Hepatocyte (in vitro differentiated cells): ENCODE measurements around the gene SUMO3. TPM values are rescaled to one million over a fixed set of nuclear protein-coding genes. Genes with fewer than 3 reads are reported as not detected.

Experiments
- DNase-seq: peaks from one replicate; pipeline ENCODE4 v3.0.0-alpha.2; 2016; ENCODE audit warnings: low spot score
- H2AFZ ChIP-seq: fragments of 200-600 bp; sonication (generic); 2 replicates; pipeline ENCODE4 v1.6.0; 2016; ENCODE audit warnings: antibody characterized with exemption, mild to moderate bottlenecking
- H3K27ac ChIP-seq: fragments of 200-600 bp; sonication (generic); 2 replicates; pipeline ENCODE4 v1.5.1; 2016; ENCODE audit warnings: mild to moderate bottlenecking
- H3K27me3 ChIP-seq: fragments of 200-600 bp; sonication (generic); 2 replicates; pipeline ENCODE4 v1.6.1; 2016
- H3K36me3 ChIP-seq: fragments of 200-600 bp; sonication (generic); replicated peaks from 2 replicates; pipeline ENCODE4 v1.5.1; 2016; ENCODE audit warnings: low read depth; ENCODE audit not compliant: insufficient read depth
- H3K4me1 ChIP-seq: fragments of 200-600 bp; sonication (generic); 2 replicates; pipeline ENCODE4 v1.5.1; 2016; ENCODE audit warnings: mild to moderate bottlenecking, moderate library complexity; ENCODE audit not compliant: insufficient read depth
- H3K4me2 ChIP-seq: fragments of 200-600 bp; sonication (generic); 2 replicates; pipeline ENCODE4 v1.6.0; 2016
- H3K4me3 ChIP-seq: fragments of 200-600 bp; sonication (generic); 2 replicates; pipeline ENCODE4 v1.5.1; 2016; ENCODE audit warnings: mild to moderate bottlenecking
- H3K79me2 ChIP-seq: fragments of 200-600 bp; sonication (generic); 2 replicates; pipeline ENCODE4 v1.6.0; 2017; ENCODE audit warnings: mild to moderate bottlenecking
- H3K9me2 ChIP-seq: fragments of 200-600 bp; sonication (generic); replicated peaks from 2 replicates; pipeline ENCODE4 v1.6.0; 2017; ENCODE audit warnings: mild to moderate bottlenecking; ENCODE audit not compliant: insufficient read depth
- H3K9me3 ChIP-seq: fragments of 200-600 bp; sonication (generic); 2 replicates; pipeline ENCODE4 v1.5.1; 2016; ENCODE audit warnings: low read depth, mild to moderate bottlenecking
- H4K20me1 ChIP-seq: fragments of 200-600 bp; sonication (generic); 2 replicates; pipeline ENCODE4 v1.6.0; 2016; ENCODE audit warnings: mild to moderate bottlenecking; ENCODE audit not compliant: insufficient read depth, poor library complexity, severe bottlenecking
- EZH2 ChIP-seq: fragments of 200-600 bp; sonication (generic); IDR thresholded peaks from 2 replicates; pipeline ENCODE4 v1.6.1; 2016; ENCODE audit warnings: antibody characterized with exemption, mild to moderate bottlenecking, borderline replicate concordance
- EZH2phosphoT487 ChIP-seq: fragments of 200-600 bp; sonication (generic); IDR thresholded peaks from one replicate; pipeline ENCODE4 v1.6.1; 2018; ENCODE audit warnings: antibody characterized with exemption, mild to moderate bottlenecking, low read depth, moderate library complexity; ENCODE audit not compliant: unreplicated experiment, severe bottlenecking
- WGBS: methylation state at CpG from one replicate; pipeline ENCODE4 v1.1.6; 2016; ENCODE audit warnings: low lambda C conversion rate; ENCODE audit errors: missing lambda C conversion rate; 5-methylcytosine and 5-hydroxymethylcytosine counted together
- polyA plus RNA-seq: library from polyadenylated mRNA; unstranded; fragments of >200 nt; fragmentation: Nextera tagmentation; extraction: Ambion mirVana; gene quantifications from 2 replicates; pipeline ENCODE4 v1.2.1, GENCODE V29; 2016
- total RNA-seq: library from RNA; depleted of rRNA; stranded (reverse); fragments of >200 nt; gene quantifications from 2 replicates; pipeline ENCODE4 v1.2.3, GENCODE V29; 2014
- TF ChIP-seq, protein P1 (sequence below): fragments of 200-600 bp; sonication (generic); IDR thresholded peaks from 2 replicates; pipeline ENCODE4 v1.5.1; 2016; ENCODE audit warnings: antibody characterized with exemption, mild to moderate bottlenecking; ENCODE audit not compliant: poor library complexity

Gene SUMO3
- total and polyA plus RNA-seq, 2 experiments from 2014 or later: 68.5 to 97.0 TPM

- no peak overlapping the region for H3K27ac ChIP-seq
- 79% methylated on average over 20 of the region's 20 CpGs for WGBS
- TF ChIP-seq, protein P1, sequence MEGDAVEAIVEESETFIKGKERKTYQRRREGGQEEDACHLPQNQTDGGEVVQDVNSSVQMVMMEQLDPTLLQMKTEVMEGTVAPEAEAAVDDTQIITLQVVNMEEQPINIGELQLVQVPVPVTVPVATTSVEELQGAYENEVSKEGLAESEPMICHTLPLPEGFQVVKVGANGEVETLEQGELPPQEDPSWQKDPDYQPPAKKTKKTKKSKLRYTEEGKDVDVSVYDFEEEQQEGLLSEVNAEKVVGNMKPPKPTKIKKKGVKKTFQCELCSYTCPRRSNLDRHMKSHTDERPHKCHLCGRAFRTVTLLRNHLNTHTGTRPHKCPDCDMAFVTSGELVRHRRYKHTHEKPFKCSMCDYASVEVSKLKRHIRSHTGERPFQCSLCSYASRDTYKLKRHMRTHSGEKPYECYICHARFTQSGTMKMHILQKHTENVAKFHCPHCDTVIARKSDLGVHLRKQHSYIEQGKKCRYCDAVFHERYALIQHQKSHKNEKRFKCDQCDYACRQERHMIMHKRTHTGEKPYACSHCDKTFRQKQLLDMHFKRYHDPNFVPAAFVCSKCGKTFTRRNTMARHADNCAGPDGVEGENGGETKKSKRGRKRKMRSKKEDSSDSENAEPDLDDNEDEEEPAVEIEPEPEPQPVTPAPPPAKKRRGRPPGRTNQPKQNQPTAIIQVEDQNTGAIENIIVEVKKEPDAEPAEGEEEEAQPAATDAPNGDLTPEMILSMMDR: no peak
- TF ChIP-seq EZH2phosphoT487: no peak
- TF ChIP-seq EZH2: no peak
- no peaks in the 10 kb centered on the region for H3K4me1 ChIP-seq
- H3K4me2 ChIP-seq: no peak overlapping the region
- no peaks in the 10 kb centered on the region for H4K20me1 ChIP-seq
- no peaks in the 10 kb centered on the region for H3K36me3 ChIP-seq
- no peak overlapping the region for H2AFZ ChIP-seq
- H3K27me3 ChIP-seq: no peaks in the 10 kb centered on the region
- H3K4me3 ChIP-seq: no peak overlapping the region
- no peaks in the 10 kb centered on the region for H3K9me3 ChIP-seq
- DNase-seq: no peak
- no peaks in the 10 kb centered on the region for H3K9me2 ChIP-seq
- peaks cover 9% of the 10 kb centered on the region for H3K79me2 ChIP-seq
Measured at GRCh38 chr21:44773291-44773932, 44.5 kb downstream of the SUMO3 start.

DNA sequence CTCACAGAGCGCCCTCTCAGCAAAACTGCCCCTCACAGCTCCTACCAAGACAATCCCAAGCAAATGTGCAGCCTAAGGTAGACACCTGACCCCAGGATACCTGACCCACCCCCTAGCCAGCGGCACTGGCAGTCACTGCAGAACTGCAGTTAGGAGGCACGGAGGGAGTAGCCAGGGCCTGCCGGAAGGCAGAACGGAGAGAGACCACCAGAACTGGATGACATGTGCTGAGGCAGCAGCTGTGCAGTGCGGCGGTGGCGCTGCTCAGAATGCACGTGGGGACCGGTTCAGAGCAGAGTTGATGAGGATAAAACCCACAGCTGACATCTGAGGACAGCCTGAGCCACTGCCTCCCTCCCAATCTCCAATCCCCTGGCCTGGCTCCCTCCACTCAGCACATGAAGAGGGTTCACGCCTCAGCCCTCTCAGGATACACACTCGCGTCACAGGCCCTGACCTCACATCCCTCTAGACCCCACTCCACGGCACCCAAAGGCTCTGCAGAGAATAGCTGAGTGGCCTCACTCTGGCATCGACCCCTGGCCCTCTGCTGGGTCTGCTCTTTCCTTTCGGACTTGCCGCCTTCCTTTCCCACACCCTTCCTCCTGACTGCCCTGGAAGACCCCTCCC is 45.9 kb downstream of the SUMO3 start:
- Histone ChIP-seq H4K20me1 (no peaks in the 10 kb centered on the region), H2AFZ (no peak overlapping the region), H3K4me1 (no peaks in the 10 kb centered on the region), H3K36me3 (no peaks in the 10 kb centered on the region), H3K4me3 (no peak overlapping the region), H3K27me3 (no peaks in the 10 kb centered on the region), H3K79me2 (peaks cover 3% of the 10 kb centered on the region), H3K27ac (no peak overlapping the region), H3K9me2 (no peaks in the 10 kb centered on the region), H3K4me2 (no peak overlapping the region), H3K9me3 (no peaks in the 10 kb centered on the region)
- TF ChIP-seq, protein P1: no peak
- no peak for TF ChIP-seq EZH2phosphoT487
- no peak for TF ChIP-seq EZH2
- no peak for DNase-seq
- WGBS: 94% methylated on average over 17 of the region's 17 CpGs

DNA sequence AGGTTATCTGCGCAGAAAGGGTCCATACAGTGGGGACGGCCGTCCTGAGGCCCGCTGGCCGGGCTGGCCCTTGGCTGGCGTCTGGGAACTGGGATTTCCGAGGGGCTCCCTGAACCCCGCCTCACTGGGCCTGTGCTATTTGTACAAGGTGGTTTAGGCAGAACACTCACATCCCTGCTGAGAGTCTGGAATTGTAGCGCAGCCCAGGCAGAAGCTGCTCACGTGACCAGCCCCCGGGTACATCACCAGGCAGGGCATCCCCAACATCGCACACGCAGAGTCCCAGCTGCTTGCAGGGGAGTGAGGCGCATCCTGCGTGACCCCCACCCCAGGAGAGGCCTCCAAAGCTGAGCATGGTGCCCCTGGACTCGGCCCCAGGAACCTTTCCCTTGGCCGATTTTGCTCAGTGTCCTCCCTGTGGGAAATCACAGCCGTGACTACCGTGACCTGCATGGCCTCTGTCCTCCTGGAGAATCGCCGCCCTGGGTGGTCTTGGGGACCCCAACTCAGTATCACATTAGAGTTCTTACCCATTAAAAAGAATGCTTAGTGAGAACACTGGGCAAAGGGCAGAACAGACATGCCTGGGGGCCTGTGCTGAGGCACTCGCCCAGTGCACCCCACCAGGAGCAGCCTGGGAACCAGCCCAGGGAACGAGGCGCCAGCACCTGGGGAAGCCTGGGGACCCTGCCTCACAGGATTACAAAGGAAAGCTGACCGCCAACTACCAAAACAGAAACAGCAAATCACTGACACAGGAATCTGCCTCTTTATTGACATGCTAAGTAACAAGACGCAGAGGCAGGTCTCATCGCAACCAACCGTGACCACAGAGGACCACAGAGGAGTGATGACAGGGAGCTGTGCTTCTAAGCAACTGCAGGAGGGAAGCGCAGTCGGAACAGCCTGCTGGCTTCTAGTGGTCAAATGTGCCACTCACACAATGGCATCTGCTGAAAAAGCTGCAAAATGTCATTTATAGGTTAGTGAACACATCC is 49.7 kb downstream of the SUMO3 start:
- no peak overlapping the region for H2AFZ ChIP-seq
- TF ChIP-seq EZH2phosphoT487 (no peak), EZH2 (no peak)
- TF ChIP-seq, protein P1: no peak

More for the DNA sequence above, 49.7 kb downstream of the SUMO3 start:
- H3K9me3 ChIP-seq: no peaks in the 10 kb centered on the region
- no peaks in the 10 kb centered on the region for H3K4me1 ChIP-seq
- H3K9me2 ChIP-seq: no peaks in the 10 kb centered on the region
- H3K27ac ChIP-seq: no peak overlapping the region
- no peak overlapping the region for H3K4me2 ChIP-seq
- H3K36me3 ChIP-seq: no peaks in the 10 kb centered on the region
- H3K79me2 ChIP-seq: no peaks in the 10 kb centered on the region
- H3K4me3 ChIP-seq: no peak overlapping the region
- H4K20me1 ChIP-seq: no peaks in the 10 kb centered on the region
- 88% methylated on average over 30 of the region's 30 CpGs for WGBS
- H3K27me3 ChIP-seq: no peaks in the 10 kb centered on the region
- DNase-seq: no peak
